ENCODE results near the gene SOX12.

The SOX12 gene

DNA sequence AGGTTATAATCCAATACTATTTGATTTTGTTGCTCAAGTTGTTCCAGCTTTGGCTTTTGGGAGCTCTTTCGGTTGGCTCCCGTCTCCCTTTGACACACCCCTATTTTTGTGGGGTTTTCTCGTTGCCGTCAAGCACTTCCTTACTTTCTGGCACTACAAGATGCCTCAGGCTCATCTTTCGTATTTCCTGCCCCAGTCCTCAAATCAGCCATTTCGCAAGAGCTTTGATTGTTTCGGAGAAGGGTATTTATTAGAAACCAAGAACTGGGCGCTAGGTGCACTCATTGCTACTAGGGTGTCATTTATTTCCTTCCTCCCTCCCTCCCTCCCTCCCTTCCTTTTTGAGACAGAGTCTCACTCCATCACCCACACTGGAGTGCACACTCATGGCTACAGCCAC, 13.3 kb upstream of the SOX12 start:
- Histone ChIP-seq H2AFZ (ENCODE audit: low read depth, low read length, severe bottlenecking) (no peak overlapping the region), H3K4me3 (ENCODE audit: insufficient read depth, low read length, poor library complexity, severe bottlenecking) (no peak overlapping the region), H3K27me3 (ENCODE audit: low read length) (no peaks in the 10 kb centered on the region), H3K9ac (ENCODE audit: low read length) (no peak overlapping the region), H4K20me1 (ENCODE audit: low read depth, low read length) (no peaks in the 10 kb centered on the region), H3K4me2 (ENCODE audit: low read depth, low read length, poor library complexity, severe bottlenecking) (no peak overlapping the region), H3K36me3 (ENCODE audit: low read length) (no peaks in the 10 kb centered on the region), H3K79me2 (ENCODE audit: insufficient read depth, low read length) (no peaks in the 10 kb centered on the region), H3K27ac (ENCODE audit: low read depth, low read length) (no peak overlapping the region), H3K9me2 (replicated peaks; ENCODE audit: insufficient read depth, low read length) (no peaks in the 10 kb centered on the region), H3K9me3 (ENCODE audit: insufficient read depth, low read length) (no peaks in the 10 kb centered on the region), H3F3A (ENCODE audit: insufficient read depth) (no peaks in the 10 kb centered on the region)
- TF ChIP-seq, protein P1, sequence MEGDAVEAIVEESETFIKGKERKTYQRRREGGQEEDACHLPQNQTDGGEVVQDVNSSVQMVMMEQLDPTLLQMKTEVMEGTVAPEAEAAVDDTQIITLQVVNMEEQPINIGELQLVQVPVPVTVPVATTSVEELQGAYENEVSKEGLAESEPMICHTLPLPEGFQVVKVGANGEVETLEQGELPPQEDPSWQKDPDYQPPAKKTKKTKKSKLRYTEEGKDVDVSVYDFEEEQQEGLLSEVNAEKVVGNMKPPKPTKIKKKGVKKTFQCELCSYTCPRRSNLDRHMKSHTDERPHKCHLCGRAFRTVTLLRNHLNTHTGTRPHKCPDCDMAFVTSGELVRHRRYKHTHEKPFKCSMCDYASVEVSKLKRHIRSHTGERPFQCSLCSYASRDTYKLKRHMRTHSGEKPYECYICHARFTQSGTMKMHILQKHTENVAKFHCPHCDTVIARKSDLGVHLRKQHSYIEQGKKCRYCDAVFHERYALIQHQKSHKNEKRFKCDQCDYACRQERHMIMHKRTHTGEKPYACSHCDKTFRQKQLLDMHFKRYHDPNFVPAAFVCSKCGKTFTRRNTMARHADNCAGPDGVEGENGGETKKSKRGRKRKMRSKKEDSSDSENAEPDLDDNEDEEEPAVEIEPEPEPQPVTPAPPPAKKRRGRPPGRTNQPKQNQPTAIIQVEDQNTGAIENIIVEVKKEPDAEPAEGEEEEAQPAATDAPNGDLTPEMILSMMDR (IDR thresholded peaks at IDR 0.05; ENCODE audit: insufficient read depth, low read length, poor library complexity, severe bottlenecking), result no peak
- TF ChIP-seq EZH2phosphoT487 (conservative IDR thresholded peaks at IDR 0.05; ENCODE audit: low read length), result no peak

DNA sequence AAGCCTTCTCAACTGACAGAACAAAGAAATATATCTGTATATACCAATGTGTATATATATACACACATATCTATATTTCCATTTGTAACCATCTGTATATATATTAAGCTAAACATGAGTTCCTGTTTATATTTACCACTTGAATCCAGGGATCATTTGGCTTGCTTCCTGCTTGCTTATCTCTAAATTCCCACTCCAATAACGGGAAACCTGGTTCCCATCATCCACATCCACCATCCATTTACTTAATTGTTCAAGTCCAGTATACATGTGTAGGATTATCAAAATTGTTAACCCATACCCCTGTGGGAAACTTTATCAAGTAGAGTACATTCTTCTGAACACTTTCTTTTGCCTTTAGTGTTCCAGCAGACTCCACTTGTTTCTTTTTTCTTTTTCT, 12.5 kb upstream of the SOX12 start:
- Histone ChIP-seq H3K36me3 (ENCODE audit: low read length) (no peaks in the 10 kb centered on the region), H2AFZ (ENCODE audit: low read depth, low read length, severe bottlenecking) (no peak overlapping the region), H3F3A (ENCODE audit: insufficient read depth) (no peaks in the 10 kb centered on the region), H4K20me1 (ENCODE audit: low read depth, low read length) (no peaks in the 10 kb centered on the region), H3K27me3 (ENCODE audit: low read length) (no peaks in the 10 kb centered on the region), H3K4me3 (ENCODE audit: insufficient read depth, low read length, poor library complexity, severe bottlenecking) (no peak overlapping the region), H3K27ac (ENCODE audit: low read depth, low read length) (no peak overlapping the region), H3K9ac (ENCODE audit: low read length) (no peak overlapping the region), H3K9me2 (replicated peaks; ENCODE audit: insufficient read depth, low read length) (no peaks in the 10 kb centered on the region), H3K4me2 (ENCODE audit: low read depth, low read length, poor library complexity, severe bottlenecking) (no peak overlapping the region), H3K9me3 (ENCODE audit: insufficient read depth, low read length) (no peaks in the 10 kb centered on the region), H3K79me2 (ENCODE audit: insufficient read depth, low read length) (no peaks in the 10 kb centered on the region)
- TF ChIP-seq, protein P1 (IDR thresholded peaks at IDR 0.05; ENCODE audit: insufficient read depth, low read length, poor library complexity, severe bottlenecking), result no peak
- TF ChIP-seq EZH2phosphoT487 (conservative IDR thresholded peaks at IDR 0.05; ENCODE audit: low read length), result no peak

DNA sequence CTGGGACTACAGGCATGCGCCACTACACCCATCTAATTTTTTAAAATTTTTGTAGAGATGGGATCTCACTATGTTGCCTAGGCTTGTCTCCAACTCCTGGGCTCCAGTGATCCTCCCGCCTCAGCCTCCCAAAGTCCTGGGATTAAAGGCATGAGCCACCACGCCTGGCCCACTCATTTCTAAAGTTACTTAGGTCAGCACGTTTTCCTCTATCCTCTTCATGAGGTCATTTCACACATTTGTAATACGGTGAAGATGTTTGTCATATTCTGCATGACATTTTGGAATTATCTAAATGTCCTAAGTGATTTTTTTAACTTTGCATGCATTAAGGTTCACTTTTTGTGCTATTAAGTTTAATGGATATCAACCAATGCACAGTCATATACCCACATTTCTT, 11.9 kb upstream of the SOX12 start:
- Histone ChIP-seq H3K79me2 (ENCODE audit: insufficient read depth, low read length) (no peaks in the 10 kb centered on the region), H3K36me3 (ENCODE audit: low read length) (no peaks in the 10 kb centered on the region), H3K4me2 (ENCODE audit: low read depth, low read length, poor library complexity, severe bottlenecking) (no peak overlapping the region), H3K27ac (ENCODE audit: low read depth, low read length) (no peak overlapping the region), H3K4me3 (ENCODE audit: insufficient read depth, low read length, poor library complexity, severe bottlenecking) (no peak overlapping the region), H4K20me1 (ENCODE audit: low read depth, low read length) (no peaks in the 10 kb centered on the region), H3K9me3 (ENCODE audit: insufficient read depth, low read length) (no peaks in the 10 kb centered on the region), H2AFZ (ENCODE audit: low read depth, low read length, severe bottlenecking) (no peak overlapping the region), H3K9ac (ENCODE audit: low read length) (no peak overlapping the region), H3F3A (ENCODE audit: insufficient read depth) (no peaks in the 10 kb centered on the region), H3K27me3 (ENCODE audit: low read length) (no peaks in the 10 kb centered on the region), H3K9me2 (replicated peaks; ENCODE audit: insufficient read depth, low read length) (no peaks in the 10 kb centered on the region)
- TF ChIP-seq, protein P1 (IDR thresholded peaks at IDR 0.05; ENCODE audit: insufficient read depth, low read length, poor library complexity, severe bottlenecking), result no peak
- no peak for TF ChIP-seq EZH2phosphoT487 (conservative IDR thresholded peaks at IDR 0.05; ENCODE audit: low read length)
